A673 (cell line): Measurements from ENCODE around the gene SHROOM4.

Experiments used
- EZH2 ChIP-seq: fragments of 200-600 bp; sonication (generic); IDR thresholded peaks from 2 replicates; pipeline ENCODE4 v1.6.1; 2017; ENCODE audit warnings: borderline replicate concordance, low read depth, mild to moderate bottlenecking, mixed read lengths, antibody characterized with exemption, low read length; ENCODE audit not compliant: poor library complexity, severe bottlenecking
- TF ChIP-seq, protein P1 (sequence below): fragments of 300-800, 200-600 bp; sonication (generic); conservative IDR thresholded peaks from 2 replicates; pipeline ENCODE4 v1.5.1; 2017; ENCODE audit warnings: low read depth, mild to moderate bottlenecking, antibody characterized with exemption, low read length, moderate library complexity, mixed read lengths

DNA sequence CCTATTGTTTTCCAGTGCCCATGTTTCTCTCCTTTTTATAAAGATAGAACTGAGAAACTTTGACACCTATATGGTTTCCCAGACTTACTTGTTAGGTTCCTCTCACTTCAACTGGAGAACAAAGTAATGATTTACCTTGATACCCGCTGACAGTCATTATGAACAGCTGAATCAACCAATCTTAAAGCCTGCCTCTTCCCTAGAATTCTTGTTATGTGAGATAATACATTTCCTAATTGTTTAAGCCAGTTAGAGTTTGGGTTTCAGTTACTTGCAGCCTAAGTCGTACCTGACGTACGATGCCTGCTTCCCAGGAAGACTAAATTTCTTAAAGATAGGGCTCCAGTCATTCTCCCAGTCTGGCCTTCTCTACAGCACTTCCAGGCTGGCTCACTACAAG, 97.3 kb downstream of the SHROOM4 start:
- TF ChIP-seq, protein P1, sequence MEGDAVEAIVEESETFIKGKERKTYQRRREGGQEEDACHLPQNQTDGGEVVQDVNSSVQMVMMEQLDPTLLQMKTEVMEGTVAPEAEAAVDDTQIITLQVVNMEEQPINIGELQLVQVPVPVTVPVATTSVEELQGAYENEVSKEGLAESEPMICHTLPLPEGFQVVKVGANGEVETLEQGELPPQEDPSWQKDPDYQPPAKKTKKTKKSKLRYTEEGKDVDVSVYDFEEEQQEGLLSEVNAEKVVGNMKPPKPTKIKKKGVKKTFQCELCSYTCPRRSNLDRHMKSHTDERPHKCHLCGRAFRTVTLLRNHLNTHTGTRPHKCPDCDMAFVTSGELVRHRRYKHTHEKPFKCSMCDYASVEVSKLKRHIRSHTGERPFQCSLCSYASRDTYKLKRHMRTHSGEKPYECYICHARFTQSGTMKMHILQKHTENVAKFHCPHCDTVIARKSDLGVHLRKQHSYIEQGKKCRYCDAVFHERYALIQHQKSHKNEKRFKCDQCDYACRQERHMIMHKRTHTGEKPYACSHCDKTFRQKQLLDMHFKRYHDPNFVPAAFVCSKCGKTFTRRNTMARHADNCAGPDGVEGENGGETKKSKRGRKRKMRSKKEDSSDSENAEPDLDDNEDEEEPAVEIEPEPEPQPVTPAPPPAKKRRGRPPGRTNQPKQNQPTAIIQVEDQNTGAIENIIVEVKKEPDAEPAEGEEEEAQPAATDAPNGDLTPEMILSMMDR = no peak
- no peak for TF ChIP-seq EZH2
